ENCODE results near the gene ZNF428. TPM values are rescaled to one million over a fixed set of nuclear protein-coding genes. Genes with fewer than 3 reads are reported as not detected.

Gene ZNF428
- total RNA-seq, 2 donors from 2014 or later = 24.1 to 37.8 TPM

GRCh38 chr19:43586346-43586745, 33.1 kb downstream of the ZNF428 start:
- no peak for TF ChIP-seq CTCF (IDR thresholded peaks at IDR 0.05)
- ATAC-seq (ENCODE audit: insufficient number of reproducible peaks, low FRiP score, low read depth) (no peak), DNase-seq (ENCODE audit: low spot score) (no peak)
- H3K27ac ChIP-seq = no peak overlapping the region
- peaks cover under 1 to 13% of the 10 kb centered on the region in 2 donors for H3K4me1 ChIP-seq (ENCODE audit: control insufficient read depth in 1 of 2, low read depth in 2 of 2)
- no peak overlapping the region for H3K4me3 ChIP-seq
- peaks cover 5% of the 10 kb centered on the region for H3K36me3 ChIP-seq
- no peaks in the 10 kb centered on the region for H3K9me3 ChIP-seq
- H3K27me3 ChIP-seq (replicated peaks; ENCODE audit: insufficient read depth) = no peaks in the 10 kb centered on the region

- H3K4me3 ChIP-seq = no peak overlapping the region
- no peaks in the 10 kb centered on the region for H3K27me3 ChIP-seq (replicated peaks; ENCODE audit: insufficient read depth)
- no peak for DNase-seq (ENCODE audit: low spot score)
- no peak overlapping the region for H3K27ac ChIP-seq
- H3K9me3 ChIP-seq = no peaks in the 10 kb centered on the region
- TF ChIP-seq CTCF (IDR thresholded peaks at IDR 0.05) = no peak
- H3K4me1 ChIP-seq (ENCODE audit: control insufficient read depth in 1 of 2, low read depth in 2 of 2) = peaks cover 6 to 20% of the 10 kb centered on the region in 2 donors
- ATAC-seq (ENCODE audit: insufficient number of reproducible peaks, low FRiP score, low read depth) = no peak
- peaks cover 5% of the 10 kb centered on the region for H3K36me3 ChIP-seq
These were observed 34.9 kb downstream of the ZNF428 start for GRCh38 chr19:43584484-43584883.

- no peak for TF ChIP-seq CTCF (IDR thresholded peaks at IDR 0.05)
- H3K27me3 ChIP-seq (replicated peaks; ENCODE audit: insufficient read depth) = no peaks in the 10 kb centered on the region
These were observed 36.9 kb downstream of the ZNF428 start for GRCh38 chr19:43582495-43582894.

DNA sequence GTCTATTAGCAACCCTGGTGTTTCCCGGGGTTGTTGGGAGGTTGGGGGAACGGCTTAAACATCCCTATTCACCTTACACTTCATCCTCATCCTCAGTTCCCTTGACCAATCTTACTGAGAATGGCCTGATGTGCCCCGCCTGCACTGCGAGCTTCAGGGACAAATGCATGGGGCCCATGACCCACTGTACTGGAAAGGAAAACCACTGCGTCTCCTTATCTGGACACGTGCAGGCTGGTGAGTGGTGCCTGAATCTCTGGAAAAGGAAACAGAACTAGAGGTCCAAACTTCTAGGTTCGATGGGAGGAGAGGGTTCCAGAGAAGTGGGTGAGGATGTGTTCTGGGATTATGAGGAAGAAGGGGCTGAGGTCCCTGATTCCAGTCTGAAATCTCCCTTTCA, 38.0 kb downstream of the ZNF428 start:
- peak overlapping the region; percentile 76 for H3K4me3 ChIP-seq

More at GRCh38 chr19:43582495-43582894, 36.9 kb downstream of the ZNF428 start:
- DNase-seq (ENCODE audit: low spot score) (no peak), ATAC-seq (ENCODE audit: insufficient number of reproducible peaks, low FRiP score, low read depth) (no peak)
- no peaks in the 10 kb centered on the region for H3K36me3 ChIP-seq
- no peak overlapping the region for H3K4me3 ChIP-seq
- H3K9me3 ChIP-seq = no peaks in the 10 kb centered on the region
- H3K4me1 ChIP-seq (ENCODE audit: control insufficient read depth in 1 of 2, low read depth in 2 of 2) = peaks cover 6 to 20% of the 10 kb centered on the region in 2 donors
- H3K27ac ChIP-seq = no peak overlapping the region

DNA sequence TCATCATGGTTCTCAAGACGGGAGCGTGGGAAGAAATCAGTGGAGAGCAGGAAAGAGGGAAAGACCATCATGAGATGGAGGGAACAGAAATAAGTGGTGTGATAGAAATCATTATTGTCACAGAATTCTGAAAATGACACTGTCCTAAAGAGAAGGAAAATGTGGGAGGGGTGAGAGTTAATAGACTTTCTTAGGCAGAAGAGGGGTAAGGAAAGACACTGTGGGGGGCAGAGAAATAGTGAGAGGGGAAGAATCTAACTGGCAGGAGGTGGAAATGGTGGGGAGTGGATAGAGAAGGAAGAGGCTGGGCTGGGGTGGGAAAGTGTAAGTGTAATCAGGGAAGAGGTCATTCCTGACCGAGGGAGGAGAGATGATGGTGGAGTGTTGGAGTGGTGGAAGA, 40.6 kb downstream of the ZNF428 start:
- no peaks in the 10 kb centered on the region for H3K9me3 ChIP-seq
- no peak overlapping the region for H3K27ac ChIP-seq
- no peaks in the 10 kb centered on the region for H3K27me3 ChIP-seq (replicated peaks; ENCODE audit: insufficient read depth)
- H3K4me3 ChIP-seq = no peak overlapping the region
- DNase-seq (ENCODE audit: low spot score) (no peak), ATAC-seq (ENCODE audit: insufficient number of reproducible peaks, low FRiP score, low read depth) (no peak)
- no peaks in the 10 kb centered on the region for H3K36me3 ChIP-seq
- TF ChIP-seq CTCF (IDR thresholded peaks at IDR 0.05) = no peak
- peaks cover 16 to 29% of the 10 kb centered on the region in 2 donors for H3K4me1 ChIP-seq (ENCODE audit: control insufficient read depth in 1 of 2, low read depth in 2 of 2)

More for the DNA sequence above, 38.0 kb downstream of the ZNF428 start:
- H3K27me3 ChIP-seq (replicated peaks; ENCODE audit: insufficient read depth) = no peaks in the 10 kb centered on the region
- no peak for ATAC-seq (ENCODE audit: insufficient number of reproducible peaks, low FRiP score, low read depth)
- no peaks in the 10 kb centered on the region for H3K36me3 ChIP-seq
- DNase-seq (ENCODE audit: low spot score) = no peak
- H3K27ac ChIP-seq = peak overlapping the region; percentile 15 to 36
- H3K9me3 ChIP-seq = no peaks in the 10 kb centered on the region
- TF ChIP-seq CTCF (IDR thresholded peaks at IDR 0.05) = no peak
- peaks cover 6 to 20% of the 10 kb centered on the region in 2 donors for H3K4me1 ChIP-seq (ENCODE audit: control insufficient read depth in 1 of 2, low read depth in 2 of 2)

All from thoracic aorta (tissue), 2 donors.